HG02943 (cell line): ENCODE data around the gene PARK7.

Experiments used
- ATAC-seq: cut with Tn5 transposase; IDR thresholded peaks from one replicate; pipeline ENCODE4 v1.9.1; 2021; ENCODE audit warnings: mild to moderate bottlenecking, low read depth, moderate library complexity; ENCODE audit not compliant: unreplicated experiment

Gene PARK7

GRCh38 chr1:8006037-8006963 is 44.8 kb downstream of the PARK7 start:
- no peak for ATAC-seq

- no peak for ATAC-seq
Measured at GRCh38 chr1:8009043-8010002, 47.8 kb downstream of the PARK7 start.

GRCh38 chr1:8010080-8010664 is 48.7 kb downstream of the PARK7 start:
- no peak for ATAC-seq

GRCh38 chr1:8011016-8011415 is 49.5 kb downstream of the PARK7 start:
- no peak for ATAC-seq

DNA sequence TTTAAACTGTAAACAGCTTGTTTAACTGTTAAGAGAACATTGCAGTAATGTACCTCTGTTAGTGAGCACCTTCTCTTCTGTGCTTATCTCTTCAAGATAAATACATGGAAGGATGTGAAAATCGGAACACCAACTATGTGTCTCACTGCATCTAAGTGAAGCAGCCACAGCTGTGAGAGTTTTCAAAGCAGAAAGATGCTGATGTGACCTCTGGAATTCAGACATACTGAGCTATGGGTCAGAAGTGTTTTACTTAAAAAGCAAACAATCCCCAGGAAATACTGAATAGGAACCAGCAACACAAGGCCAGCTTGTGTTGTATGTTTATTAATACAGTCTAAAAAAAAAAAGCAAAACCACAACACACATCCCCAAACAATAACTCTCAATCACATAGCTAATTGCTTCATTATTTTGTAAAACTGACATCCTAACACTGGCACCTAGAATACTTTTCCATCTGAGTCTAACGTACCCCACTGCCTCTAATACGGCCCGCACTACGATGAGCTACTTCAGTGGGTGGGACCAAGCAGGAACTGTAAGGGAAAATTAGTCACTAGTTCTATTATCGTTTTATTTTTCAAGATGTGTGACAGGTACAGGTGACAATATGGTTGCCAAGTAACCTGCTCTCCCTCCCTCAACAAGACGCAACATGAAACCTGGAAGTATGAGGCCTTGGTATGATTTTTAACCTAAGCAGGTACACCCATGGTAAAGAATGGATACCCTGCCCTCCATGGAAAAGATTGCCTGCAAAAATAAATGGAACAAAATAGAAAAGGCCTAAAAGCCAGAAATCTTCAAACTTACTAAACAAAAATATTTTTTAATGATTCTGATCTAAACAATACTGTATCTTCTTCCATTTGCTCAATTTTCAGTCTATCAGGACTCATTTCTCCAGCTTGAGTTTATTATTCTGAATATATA is 50.7 kb downstream of the PARK7 start:
- no peak for ATAC-seq

DNA sequence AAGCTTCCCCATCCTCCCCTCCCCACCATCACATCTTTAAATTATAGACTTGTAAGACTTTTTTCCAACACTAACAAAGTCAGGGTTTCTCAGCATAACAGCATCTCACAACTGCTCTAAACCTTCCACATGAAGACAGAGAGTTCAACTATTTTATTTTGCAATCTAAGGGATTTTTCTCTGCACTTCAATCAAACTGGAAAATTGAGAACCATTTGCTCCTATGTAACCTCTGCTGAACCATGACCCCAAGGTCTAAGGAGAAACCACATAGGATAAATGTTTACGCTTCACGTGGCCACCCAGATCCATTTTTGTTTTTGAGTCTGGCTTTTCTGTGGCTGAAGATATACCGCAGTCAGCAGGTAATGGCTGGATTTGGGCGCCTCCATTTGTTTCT is 51.4 kb downstream of the PARK7 start:
- ATAC-seq = no peak

- no peak for ATAC-seq
Measured at GRCh38 chr1:8013399-8013798, 51.9 kb downstream of the PARK7 start.

DNA sequence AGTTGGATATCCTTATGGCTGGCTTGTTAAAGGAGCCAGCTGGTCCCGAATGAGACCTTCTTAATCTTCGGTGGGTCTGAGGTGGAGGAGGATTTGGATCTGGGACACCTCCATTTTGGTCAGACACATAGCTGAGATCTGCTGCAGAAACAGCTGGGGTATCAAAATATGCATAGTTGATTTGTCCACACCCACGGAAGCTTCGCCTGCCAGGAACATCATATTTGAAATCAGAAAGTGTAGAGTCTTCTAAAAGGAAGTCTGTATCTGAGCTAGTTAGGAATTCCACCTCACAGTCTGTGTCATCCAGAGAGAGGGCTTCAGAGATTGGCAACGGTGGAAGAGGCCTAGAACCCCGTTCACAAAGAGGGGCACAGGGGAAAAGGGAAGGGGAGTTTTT is 52.3 kb downstream of the PARK7 start:
- no peak for ATAC-seq

DNA sequence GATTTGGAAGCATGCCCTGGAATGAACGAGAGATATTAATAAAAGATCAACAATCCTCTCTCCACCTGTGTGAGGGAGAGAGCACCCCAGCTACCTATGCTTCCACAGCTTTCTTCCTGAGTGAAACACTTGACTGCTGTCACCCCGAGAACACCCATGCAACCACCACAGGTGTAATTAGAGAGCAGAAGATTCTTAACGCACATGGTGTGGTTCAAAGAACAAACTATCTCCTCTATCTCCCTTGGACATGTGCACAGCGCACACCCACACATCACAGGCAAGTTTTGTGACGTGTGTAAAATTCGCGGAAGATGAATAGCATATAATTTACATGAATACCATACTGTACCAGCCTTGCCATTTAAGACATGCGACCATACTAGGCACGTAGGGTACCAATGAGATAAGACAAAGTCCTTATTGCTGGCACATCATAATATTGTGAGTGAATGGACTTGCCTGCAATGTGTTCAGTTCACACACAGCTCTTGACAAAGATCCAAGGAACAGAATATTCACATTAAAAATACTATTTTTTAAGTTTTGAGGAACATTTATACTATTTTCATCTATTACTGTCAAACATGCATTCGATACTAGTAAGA is 53.0 kb downstream of the PARK7 start:
- no peak for ATAC-seq

- ATAC-seq = no peak
Measured at GRCh38 chr1:8015036-8015808, 53.7 kb downstream of the PARK7 start.

GRCh38 chr1:8015809-8016165 is 54.3 kb downstream of the PARK7 start:
- ATAC-seq = no peak

- no peak for ATAC-seq
Measured at GRCh38 chr1:8016210-8016894, 54.8 kb downstream of the PARK7 start.

- no peak for ATAC-seq
Measured at GRCh38 chr1:8016895-8017241, 55.4 kb downstream of the PARK7 start.

DNA sequence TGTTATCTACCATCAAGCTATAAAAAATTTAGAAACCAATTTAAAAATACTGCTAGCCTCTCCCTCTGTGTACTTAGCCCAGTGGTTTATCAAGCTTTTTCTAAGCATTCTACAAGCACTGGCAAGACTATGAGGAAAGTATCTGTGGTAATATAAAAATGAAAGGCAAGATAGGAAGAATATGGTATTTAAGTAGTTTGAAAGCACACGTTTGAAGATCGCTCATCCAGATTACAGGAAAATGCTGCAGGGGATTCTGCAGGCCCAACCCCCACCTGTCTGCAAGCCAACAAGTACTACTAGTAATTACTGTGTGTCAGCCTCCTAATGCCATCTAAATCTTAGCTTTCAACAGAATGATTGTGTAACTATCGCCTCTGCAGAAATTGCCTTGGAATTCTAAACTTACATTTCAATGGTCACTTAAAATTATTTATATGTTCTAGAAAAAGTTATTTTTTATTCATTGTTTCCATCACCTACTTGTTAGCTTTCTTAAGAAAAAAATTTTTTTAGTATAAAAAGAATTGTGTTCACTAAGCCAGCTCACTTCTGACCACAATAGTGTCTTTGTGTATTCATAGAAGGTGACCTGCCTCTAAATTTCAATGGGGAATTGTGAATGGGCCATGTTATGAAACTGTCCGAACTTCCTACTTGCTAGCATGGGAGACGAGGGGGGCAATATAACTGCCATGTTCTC is 56.1 kb downstream of the PARK7 start:
- no peak for ATAC-seq

DNA sequence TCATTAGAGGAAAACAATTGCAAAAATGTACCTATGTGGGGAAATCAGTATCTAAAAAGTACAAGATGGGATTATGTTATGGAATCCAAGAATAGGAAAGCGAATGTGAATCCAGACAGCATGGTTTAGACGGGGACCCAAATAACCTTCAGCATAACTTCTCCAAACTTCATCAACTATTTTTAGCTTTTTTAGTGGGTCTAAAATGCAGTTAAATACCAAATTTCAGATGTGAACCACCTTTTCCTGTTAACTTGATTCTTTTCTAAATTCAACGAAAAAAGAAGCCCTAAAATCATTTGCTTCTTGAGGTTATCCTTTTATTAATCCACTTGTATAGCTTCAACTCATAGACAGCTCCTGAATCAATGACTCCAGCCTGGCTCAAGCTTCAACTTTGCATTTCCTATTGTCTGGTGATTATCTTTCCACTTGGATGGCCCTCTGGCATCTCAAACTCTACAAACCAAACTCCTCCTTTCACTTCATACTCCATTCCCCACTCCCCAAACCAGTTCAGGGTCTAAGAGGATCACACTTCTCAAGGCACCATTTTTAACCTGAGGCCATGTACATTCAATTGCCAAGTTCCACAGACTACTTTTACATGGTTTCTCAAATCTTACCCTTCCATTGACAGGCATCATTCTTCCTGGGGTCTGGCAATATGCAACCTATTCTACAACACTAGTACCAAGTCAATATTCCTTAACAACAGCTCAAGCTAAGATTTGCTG is 57.1 kb downstream of the PARK7 start:
- ATAC-seq = no peak

DNA sequence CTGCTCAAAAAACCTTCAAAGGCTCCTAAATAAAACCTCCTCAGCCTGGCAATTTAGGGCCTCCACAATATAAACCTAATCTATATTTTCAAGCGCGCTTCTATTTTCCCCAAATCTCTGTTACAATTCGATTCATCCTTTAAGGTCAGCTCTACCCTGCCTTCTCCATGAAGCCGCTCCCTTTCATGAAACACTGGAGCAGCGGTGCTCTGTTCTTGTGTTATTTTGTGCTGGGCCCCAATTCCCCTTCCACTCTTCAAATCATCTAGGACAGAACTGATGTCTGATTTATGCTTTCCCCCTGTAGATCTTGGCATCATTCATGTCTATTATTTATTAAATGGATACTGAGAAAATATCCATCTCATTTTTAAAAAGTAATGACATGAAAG is 57.7 kb downstream of the PARK7 start:
- no peak for ATAC-seq

- no peak for ATAC-seq
Measured at GRCh38 chr1:8020032-8020431, 58.5 kb downstream of the PARK7 start.
